ENCODE data around the gene ABCC1. TPM values are rescaled to one million over a fixed set of nuclear protein-coding genes. Genes with fewer than 3 reads are reported as not detected.

Gene ABCC1
- total RNA-seq, 2 donors from 2014 or later = 22.0 to 22.2 TPM

GRCh38 chr16:16126896-16127295 lies 177.5 kb downstream of the ABCC1 start:
- Histone ChIP-seq H3K4me1 (no peaks in the 10 kb centered on the region), H3K4me3 (no peak overlapping the region), H3K27me3 (no peaks in the 10 kb centered on the region), H3K36me3 (peaks cover 4% of the 10 kb centered on the region), H3K9me3 (no peaks in the 10 kb centered on the region), H3K9ac (ENCODE audit: low read depth in 2 of 2, low read length in 2 of 2) (no peak overlapping the region), H3K27ac (no peak overlapping the region)
- DNase-seq = no peak
- intact Hi-C loops (cut with DNase I) = loop anchor here (5.0 to 10.0 kb wide), 2 partner anchors 255 to 362 kb away; no protein-coding TSS in a partner anchor
- no peak for TF ChIP-seq CTCF (IDR thresholded peaks at IDR 0.05)

- DNase-seq = peak; percentile 66
- TF ChIP-seq CTCF (IDR thresholded peaks at IDR 0.05) = peak; percentile 85
- H3K4me1 ChIP-seq = no peaks in the 10 kb centered on the region
- no peak overlapping the region for H3K27ac ChIP-seq
- no peaks in the 10 kb centered on the region for H3K27me3 ChIP-seq
- intact Hi-C loops (cut with DNase I) = loop anchor here (5.0 to 10.0 kb wide), 2 partner anchors 255 to 363 kb away; no protein-coding TSS in a partner anchor
- no peak overlapping the region for H3K4me3 ChIP-seq
- peaks cover 4% of the 10 kb centered on the region for H3K36me3 ChIP-seq
- H3K9ac ChIP-seq (ENCODE audit: low read depth in 2 of 2, low read length in 2 of 2) = no peak overlapping the region
- no peaks in the 10 kb centered on the region for H3K9me3 ChIP-seq
Observed at GRCh38 chr16:16127469-16128116, 178.2 kb downstream of the ABCC1 start.

GRCh38 chr16:16131204-16131603 lies 181.8 kb downstream of the ABCC1 start:
- no peaks in the 10 kb centered on the region for H3K27me3 ChIP-seq
- intact Hi-C loops (cut with DNase I) = no loop called here
- no peak overlapping the region for H3K9ac ChIP-seq (ENCODE audit: low read depth in 2 of 2, low read length in 2 of 2)
- no peaks in the 10 kb centered on the region for H3K9me3 ChIP-seq
- H3K4me3 ChIP-seq = no peak overlapping the region
- H3K4me1 ChIP-seq = no peaks in the 10 kb centered on the region
- no peak overlapping the region for H3K27ac ChIP-seq
- DNase-seq = no peak
- TF ChIP-seq CTCF (IDR thresholded peaks at IDR 0.05) = no peak
- H3K36me3 ChIP-seq = peaks cover 4% of the 10 kb centered on the region

GRCh38 chr16:16131659-16132058 lies 182.2 kb downstream of the ABCC1 start:
- H3K27me3 ChIP-seq = no peaks in the 10 kb centered on the region
- no peaks in the 10 kb centered on the region for H3K9me3 ChIP-seq
- no peak overlapping the region for H3K27ac ChIP-seq
- no peak overlapping the region for H3K9ac ChIP-seq (ENCODE audit: low read depth in 2 of 2, low read length in 2 of 2)
- TF ChIP-seq CTCF (IDR thresholded peaks at IDR 0.05) = no peak
- no peak overlapping the region for H3K4me3 ChIP-seq
- intact Hi-C loops (cut with DNase I) = no loop called here
- no peaks in the 10 kb centered on the region for H3K4me1 ChIP-seq
- no peak for DNase-seq
- H3K36me3 ChIP-seq = peaks cover 4% of the 10 kb centered on the region

GRCh38 chr16:16133943-16134604 lies 184.7 kb downstream of the ABCC1 start:
- intact Hi-C loops (cut with DNase I) = no loop called here
- Histone ChIP-seq H3K9ac (ENCODE audit: low read depth in 2 of 2, low read length in 2 of 2) (no peak overlapping the region), H3K4me1 (no peaks in the 10 kb centered on the region), H3K27ac (no peak overlapping the region), H3K36me3 (peaks cover 9% of the 10 kb centered on the region), H3K9me3 (no peaks in the 10 kb centered on the region), H3K4me3 (no peak overlapping the region), H3K27me3 (no peaks in the 10 kb centered on the region)
- no peak for TF ChIP-seq CTCF (IDR thresholded peaks at IDR 0.05)
- no peak for DNase-seq

All from colonic mucosa (tissue), 4 donors.